AG08395 (cell line): ENCODE results near the gene APOL6.
"Not testable (repeated sequence)": the region's sequence is repeated elsewhere in the genome, so short reads cannot be mapped to it uniquely, and the experiment has no call there.

Experiments
- DNase-seq: peaks from one replicate; pipeline ENCODE4 v3.0.0; 2012; ENCODE audit warnings: mixed read lengths, low spot score

APOL6 gene

DNA sequence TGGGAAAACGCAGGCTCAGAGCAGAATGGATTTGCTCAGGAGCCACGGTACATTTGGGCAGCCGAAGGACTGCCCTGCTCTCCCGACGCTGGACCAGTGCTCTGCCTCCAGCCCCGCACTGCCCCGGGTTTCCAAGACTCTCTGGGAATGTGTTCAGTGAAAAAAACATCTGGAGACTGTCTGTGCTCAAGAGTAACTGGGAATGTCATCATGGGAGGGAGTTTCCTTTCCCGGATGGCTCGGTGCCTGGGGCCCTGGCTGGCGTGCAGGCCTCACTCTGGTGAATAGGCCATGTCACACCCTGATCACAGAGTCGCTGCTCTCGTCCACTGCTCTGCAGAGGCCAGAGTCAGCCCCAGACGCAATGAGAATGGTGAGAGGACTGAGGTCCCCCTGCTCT lies 9.8 kb upstream of the APOL6 start:
- DNase-seq, result peak; percentile 95

DNA sequence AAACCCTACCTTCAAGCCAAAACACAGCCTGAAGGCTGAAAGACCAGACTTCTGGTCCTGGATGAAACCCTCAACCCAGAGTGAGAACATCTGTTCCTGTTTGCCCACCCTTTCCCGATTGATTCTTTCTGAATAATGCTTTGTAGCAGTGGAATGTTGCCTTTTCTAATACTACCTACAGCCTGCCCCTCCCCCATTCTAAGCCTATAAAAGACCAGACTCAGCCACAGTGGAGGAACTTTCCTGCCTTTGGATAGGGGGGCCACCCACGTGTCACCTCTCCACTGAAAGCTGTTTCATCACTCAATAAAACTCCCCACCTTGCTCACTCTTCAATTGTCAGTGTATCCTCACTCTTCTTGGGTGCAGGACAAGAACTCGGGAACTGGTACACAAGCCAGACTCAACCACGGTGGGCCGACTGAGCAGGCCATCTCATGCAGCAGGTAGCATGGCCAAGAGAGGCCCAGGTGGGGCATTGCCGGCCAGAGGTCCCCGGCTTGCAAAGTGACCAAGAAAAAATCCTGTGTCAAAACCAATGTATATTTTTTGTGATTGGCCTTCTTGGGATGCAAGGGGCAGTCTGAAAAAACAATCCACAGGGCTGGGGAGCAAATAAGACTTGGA lies 6.6 kb upstream of the APOL6 start:
- DNase-seq, result no peak

DNA sequence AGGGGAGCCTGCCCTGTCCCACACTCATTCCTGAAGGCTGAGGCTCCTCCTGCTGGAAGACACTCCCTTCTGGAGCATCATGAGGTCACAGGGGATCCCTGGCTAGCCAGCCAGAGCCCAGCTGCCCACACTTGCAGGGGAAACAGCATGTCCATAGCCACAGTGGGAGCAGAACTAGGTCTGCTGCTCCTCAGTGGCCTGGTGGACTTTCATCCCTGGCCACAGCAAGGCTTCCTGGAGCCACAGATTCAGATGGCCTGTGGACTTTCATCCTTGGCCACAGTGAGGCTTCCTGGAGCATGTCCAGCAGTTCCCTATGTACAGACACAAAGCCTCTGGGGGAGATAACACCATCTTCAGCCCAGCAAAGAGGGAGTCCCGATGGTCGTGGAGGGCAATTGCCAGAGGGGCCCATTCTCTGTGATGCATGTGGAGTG lies 5.9 kb upstream of the APOL6 start:
- peak; percentile 59 for DNase-seq

DNA sequence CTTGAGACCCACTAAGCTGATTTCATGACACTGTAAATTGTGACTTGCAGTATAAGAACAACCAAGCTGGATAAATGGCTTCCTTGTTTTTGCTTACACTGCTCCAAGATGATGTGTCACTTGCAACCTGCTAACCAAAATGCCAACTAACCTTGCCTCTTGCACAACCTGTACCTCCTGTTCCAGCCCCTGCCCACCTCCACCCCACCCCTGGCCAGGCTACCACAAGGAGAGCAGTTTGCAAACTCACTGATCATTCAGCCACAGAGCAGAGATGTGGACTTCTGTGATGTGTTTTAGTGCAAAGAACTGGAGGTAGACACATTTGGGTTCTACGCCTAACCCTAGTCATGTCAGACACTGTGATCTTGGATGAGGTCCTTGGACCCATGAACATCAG lies 4.3 kb upstream of the APOL6 start:
- DNase-seq, result no peak

DNA sequence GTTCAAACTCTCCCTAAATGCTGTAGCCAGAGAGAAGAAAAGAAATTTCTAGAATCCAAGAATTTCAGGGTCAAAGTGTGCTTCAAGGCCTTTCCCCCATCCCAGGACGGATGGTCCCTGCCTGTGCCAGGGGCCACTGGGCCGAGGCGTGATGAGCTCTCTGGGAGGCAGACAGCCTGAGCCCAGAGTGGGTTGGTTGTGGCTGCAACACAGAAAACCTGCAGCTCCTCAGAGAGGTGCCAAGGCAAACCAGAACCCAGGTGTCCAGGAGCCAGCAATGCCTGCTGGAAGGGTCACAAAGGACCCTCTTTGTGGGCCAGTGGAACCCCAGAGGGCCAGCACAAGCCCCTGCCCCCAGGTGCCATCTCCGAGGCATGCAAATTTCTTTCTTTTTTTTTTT lies 2.6 kb upstream of the APOL6 start:
- DNase-seq, result no peak

DNA sequence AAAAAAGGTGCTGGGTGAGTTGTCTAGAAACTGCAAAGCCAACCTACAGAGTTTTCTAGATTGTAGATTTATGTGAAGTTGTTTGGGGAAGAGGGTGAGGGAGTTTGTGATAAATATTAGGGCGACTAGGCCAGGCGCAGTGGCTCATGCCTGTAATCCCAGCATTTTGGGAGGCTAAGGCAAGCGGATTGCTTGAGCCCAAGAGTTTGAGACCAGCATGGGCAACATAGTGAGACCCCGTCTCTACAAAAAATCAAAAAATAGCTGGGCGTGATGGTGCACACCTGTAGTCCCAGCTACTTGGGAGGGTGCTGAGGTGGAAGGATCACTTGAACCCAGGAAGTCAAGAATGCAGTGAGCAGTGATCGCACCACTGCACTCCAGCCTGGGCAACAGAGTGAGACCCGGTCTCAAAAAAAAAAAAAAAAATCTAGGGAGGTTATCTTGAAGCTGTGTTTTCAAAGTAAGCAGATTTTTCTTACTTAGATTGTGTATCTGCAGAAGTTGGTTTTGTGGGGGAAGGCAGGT lies 844 bp downstream of the APOL6 start:
- no peak for DNase-seq

DNA sequence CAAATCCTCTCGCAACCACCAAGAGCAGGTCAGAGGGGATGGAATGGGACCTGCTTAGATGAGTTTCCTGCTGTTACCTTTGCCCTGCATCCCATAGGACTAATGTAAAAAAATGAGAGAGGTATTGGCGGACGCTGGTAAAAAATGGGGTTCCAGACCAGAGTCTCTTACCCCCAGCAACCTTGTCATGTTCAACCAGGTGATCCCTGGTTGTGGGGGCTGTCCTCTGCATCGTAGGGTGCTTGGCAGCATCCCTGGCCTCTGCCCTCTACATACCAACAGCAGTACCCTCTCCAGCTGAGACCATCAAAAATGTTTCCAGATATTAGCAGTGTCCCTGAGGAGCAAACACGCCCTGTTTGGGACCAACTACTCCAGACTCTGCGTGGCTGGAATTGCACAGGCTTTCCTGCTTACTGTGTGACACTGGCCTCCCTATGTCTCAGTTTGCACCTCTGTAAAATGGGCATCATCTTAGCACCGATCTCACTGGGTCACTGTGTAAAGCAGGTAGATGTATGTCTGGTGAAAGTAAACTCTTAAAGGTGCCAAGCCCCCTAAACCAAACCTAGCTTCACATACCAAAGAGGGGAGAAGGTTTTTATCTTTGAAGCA lies 1.5 kb downstream of the APOL6 start:
- no peak for DNase-seq

DNA sequence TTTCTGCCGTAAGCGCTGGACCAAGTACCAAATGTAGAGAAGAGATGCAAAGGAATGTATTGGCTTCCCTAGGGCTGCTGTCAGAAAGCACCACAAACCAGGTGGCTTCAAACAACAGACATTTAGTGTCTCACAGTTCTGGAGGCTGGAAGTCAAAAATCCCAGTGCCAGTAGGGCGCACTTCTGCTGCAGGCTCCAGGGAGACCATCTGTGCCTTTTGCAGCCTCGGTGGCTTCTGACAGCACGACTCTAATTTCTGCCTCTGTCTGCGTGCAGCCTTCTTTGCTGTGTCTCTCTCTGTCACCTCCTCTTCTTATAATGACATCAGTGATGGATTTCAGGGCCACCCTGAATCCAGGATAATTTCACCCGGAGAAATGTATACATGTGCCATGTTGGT lies 2.8 kb downstream of the APOL6 start:
- DNase-seq, result no peak

DNA sequence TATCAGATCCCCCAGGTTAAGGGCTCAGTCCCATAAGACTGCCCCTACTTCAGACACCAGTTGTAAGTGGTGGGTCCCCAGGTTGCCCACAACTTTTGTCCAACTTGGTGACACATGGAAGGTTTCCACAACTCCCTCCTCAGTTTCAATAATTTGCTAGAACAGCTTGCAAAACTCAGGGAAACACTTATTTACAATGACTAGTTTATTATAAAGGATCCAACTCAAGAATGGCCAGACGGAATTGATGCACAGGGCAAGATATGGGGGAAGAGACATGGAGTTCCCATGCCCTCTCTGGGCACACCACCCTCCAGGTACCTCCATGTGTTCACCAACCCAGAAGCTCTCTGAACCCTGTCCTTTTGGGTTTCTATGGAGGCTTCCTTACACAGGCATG lies 5.6 kb downstream of the APOL6 start:
- no peak for DNase-seq

DNA sequence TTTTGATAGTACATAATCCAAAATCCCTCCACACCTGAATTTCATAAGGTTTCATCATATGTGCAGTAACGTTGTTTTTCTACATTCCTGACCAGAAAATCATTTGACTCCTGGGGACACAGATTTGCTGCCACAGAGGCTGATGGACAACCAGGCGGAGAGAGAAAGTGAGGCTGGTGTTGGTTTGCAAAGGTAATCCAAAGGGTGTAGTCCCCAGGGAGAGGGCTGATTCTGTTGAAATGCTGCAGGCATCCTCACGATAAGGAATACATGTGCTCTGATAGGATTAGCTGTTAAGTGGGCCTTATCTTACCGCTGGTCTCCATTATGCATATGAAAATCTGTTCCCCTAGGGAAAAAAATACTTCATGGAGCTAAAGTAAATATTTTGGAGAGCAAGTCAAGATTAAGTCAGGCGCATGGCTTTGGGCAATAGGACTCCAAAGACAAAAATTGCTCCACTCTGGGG lies 8.1 kb downstream of the APOL6 start:
- no peak for DNase-seq

DNA sequence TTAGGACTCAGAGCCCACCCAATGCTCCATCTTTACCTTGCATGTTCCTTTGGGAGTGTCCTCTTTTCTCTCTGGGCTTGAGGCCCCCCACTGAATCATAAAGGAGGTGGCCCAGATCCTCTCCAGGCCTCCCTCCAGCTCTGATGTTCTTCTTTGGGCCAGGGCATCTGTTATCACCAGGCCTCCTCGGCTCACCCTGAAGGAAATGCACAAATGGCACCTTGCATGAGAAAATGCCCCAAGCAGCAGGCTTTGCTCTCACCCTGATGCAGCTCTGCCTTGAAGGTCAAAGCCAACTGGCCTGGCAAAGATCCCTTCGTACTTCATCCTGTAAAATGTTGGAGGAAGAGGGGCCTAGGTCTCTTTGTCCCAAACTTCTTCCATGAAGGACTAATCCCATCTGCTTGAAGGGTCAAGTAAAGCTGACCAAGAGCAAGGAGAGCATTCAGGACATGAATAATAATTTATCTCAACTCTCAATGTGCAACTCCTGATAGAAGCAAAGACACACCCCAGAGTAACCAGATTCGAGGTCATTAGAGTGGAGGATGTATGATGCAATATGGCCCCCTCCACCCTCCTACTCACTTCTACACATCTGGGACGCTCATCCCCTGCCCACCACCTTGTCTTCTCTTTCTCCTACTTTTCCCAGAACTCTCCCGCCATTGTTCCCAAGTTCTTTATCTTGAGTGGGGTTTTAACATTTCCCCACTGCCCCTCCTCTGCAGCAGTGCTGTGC lies 9.5 kb downstream of the APOL6 start:
- no peak for DNase-seq

DNA sequence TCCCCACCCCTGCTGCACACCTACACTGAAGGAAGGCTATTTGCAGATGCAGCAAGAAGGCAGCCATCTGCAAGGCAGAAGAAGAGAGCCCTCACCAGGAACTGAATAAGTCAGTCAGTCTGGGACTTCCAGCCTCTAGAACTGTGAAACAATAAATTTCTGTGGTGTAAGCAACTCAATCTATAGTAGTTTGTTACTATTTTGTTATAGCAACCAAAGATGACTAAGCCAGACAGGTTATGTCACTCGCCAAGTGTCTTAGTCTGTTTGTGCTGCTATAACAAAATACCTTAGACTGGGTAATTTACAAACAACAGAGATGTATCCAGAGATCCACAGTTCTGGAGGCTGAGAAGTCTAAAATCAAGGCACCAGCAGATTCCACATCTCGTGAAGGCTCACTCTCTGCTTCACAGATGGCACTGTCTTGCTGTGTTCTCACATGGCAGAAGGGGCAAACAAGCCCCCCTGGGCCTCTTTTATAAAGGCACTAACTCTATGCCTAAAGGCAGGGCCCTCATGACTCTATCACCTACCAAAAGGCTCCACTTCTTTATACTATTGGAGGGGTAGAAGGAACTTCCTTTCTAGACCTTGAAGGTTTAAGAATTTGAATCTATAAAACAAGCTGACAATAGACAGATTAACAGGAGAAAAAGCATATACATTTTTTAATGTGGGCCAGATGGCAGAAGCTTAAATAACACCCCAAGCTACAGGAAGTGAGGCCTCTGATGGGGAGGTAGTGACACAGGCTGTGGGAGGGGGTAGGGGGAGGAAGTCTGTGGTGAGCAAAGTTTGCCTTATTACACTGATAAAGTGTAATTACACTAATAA lies 12.3 kb downstream of the APOL6 start:
- no peak for DNase-seq

DNA sequence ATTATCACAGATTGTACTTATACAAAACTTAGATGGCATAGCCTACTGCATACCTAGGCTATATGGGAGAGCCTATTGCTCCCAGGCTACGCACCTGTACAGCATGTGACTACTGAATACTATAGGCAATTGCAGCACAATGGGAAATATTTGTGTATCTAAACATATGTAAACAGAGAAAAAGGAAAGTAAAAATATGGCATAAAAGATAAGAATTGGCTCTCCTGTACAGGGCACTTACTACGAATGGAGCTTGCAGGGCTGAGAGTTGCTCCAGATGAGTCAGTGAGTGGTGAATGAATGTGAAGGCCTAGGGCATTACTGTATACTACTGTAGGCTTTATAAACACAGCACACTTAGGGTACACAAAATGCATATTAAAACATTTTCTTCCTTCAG lies 13.2 kb downstream of the APOL6 start:
- no peak for DNase-seq

DNA sequence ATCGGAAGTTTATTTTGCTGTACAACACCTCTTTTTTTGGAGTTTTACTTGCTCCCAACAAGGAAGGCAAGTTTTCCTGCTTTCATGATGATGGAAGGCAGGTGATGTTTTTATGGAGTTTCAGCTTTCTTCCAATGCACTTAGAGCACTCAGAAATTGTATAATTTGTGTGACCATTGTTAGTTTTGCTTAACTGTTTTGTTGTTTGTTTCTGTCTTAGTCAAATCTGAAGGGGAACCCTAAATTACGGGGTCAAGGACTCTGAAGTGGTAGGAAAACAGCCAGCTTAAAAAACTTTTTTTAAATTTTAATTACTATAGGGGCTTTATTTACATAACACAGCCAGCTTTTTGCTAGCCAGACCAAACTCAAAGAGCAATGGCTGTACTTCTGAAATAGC lies 14.7 kb downstream of the APOL6 start:
- DNase-seq, result no peak

DNA sequence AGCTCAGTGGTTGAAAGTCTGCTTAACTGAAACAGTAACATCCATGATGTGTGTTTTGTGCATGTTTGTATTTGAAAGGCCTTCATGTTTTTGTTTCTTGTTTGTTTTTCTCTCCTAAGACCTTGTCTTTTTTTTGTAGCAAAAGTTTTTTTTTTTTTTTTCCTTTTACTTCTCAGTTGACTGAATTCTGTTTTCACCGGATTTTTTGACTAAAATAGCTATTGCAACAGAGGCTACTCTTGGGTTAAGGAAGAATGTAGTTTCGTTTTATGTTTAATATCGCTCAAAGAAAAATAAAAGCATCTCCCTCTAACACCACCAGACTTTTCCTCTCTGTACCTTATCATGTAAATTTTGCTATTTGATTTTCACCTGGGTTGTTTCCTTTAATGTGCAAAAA lies 15.1 kb downstream of the APOL6 start:
- no peak for DNase-seq

DNA sequence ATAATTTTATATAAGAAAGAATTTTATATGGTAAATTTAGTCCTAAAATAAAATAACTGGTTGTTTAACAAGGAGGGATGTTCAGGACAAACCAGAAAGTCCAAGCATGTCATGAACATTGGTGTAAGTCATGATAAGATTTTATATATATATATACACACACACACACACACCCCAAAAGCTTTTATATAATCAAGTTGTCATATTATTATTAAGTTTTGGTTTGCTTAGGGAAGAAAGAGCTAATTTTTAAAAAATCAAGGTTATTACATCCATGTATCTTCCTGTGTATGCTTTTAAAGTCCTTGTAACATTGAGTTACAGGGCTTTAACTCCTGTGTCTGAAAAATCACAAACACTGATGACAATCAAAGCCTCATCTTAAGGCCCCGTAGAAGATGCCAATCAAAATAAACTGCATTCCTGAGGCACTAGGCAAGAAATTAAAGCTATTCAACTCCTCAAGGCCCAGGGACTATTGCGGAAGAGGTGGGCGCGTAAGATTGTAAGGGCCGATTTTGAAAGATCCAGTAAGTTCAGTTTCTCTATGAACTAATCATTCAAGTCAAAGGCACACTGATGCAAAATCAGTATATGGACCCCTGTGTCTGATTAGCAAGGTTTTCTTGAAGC lies 16.8 kb downstream of the APOL6 start:
- DNase-seq, result no peak

DNA sequence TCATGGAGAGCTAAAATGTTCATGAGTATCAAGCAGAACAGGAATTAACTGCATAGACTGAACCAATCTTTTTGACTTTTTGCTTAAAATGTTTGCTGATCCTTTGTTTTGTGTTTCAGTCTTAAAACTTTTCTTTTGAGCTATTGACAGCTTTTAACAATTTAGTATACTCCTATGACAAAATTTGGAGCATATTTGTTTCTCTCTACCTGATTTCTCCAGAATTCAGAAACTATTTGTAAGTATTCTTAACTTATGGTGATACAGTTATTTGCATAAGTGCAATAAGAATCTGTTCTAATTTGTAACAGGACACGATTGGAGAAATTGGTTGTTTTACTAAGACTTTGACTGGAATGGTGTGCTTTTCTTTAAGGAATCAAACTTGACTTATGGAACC lies 18.5 kb downstream of the APOL6 start:
- not testable (repeated sequence) for DNase-seq

DNA sequence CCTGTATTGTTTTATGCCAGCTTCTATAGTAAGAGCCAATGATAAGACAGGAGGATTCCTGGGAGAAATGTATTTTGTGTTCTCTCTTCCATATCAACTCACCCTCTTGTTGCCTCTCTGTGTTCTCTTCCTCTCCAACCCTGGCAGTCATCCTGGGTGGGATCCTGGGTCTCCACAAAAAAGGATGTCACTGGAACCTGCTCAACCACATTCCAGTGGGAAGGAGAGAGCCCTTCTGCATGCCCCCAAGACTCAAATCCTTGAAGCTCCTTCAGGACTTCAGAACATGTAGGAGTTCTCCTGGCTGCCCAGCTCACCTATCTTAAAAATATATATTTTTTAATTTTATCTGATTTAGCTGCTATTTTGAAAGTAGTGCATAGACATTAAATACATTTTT lies 26.1 kb downstream of the APOL6 start:
- no peak for DNase-seq

DNA sequence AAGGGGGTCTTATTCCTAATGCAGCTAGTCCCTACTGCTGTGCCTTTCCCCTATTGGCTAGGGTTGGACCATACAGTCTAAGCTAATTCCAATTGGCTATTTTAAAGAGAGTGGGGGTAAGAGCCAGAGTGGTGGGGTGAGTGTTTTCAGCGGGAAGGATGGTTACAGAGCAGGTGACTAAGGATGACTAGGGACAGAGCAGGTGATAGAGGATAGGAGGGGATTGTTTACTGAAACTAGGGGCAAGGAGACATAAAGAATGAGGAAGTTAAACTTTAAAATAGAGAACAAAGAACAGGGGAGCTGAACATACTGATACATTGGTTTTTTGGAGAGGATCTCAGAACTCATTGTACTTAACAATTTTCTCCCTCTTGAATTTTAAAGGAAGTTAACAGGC lies 27.8 kb downstream of the APOL6 start:
- not testable (repeated sequence) for DNase-seq

DNA sequence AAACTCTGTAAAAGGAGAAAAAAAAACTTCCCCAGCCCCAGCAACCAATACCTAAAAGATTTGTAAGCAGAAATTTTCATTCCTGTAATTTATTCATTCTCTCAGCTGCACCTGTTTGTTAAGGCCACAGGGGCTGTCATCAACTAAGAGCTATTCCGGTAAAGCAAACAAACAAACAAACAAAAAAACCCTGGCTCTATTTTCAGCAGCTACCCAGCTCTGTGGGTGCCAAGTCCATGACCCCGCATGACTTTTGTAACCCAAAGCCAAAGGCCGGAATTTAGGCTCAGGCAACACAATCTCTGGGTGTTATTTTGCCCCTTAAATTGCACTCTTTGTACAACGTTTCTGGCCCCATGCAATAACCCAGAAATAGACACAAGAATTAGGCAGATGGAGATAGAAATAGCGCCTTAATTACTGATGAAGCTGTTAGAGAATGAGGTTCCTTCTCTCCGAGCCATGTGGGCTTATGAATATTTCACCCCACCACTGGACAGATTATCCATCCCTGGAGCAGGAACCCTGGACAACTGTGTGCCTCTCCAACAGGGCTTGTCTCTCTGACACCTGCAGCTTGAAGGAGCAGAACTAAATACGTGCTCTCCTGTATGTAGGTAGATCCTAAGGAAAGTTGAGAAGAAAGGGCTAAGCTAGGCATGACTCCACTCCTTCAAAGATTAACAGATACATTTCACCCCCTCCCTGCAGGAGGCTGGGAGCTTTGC lies 29.4 kb downstream of the APOL6 start:
- DNase-seq, result no peak

DNA sequence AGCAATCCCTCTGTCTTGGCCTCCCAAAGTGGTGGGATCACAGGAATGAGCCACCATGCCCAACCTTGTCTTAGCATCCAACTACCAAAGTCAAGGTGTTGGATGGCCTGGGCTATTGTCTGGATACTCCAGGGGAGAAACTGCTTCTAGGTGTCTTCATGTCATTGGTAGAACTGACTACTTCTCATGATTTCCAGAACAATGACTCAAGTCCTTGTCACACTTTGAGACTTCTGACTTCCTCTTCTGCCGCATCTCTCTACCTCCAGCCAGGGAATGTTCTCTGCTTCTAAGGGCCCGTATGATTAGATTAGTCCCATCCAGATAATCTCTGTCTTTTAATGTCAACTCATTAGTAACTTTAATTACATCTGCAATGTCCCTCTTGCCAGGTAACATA lies 30.6 kb downstream of the APOL6 start:
- DNase-seq, result no peak
